HG03439 (cell line): ENCODE data around the gene RPTN.
A peak's percentile ranks its signal among the peaks of the same experiment; 100 is the strongest.
"Not testable (repeated sequence)": the region's sequence is repeated elsewhere in the genome, so short reads cannot be mapped to it uniquely, and the experiment has no call there.

ENCODE experiments used
- ATAC-seq: cut with Tn5 transposase; IDR thresholded peaks from one replicate; pipeline ENCODE4 v1.9.1; 2021; ENCODE audit warnings: mild to moderate bottlenecking, moderate library complexity; ENCODE audit not compliant: unreplicated experiment

The RPTN gene

GRCh38 chr1:152165286-152166077 lies 6.5 kb upstream of the RPTN start:
- no peak for ATAC-seq

- ATAC-seq: no peak
Observed at GRCh38 chr1:152164517-152165136, 5.6 kb upstream of the RPTN start.

- ATAC-seq: no peak
Observed at GRCh38 chr1:152162792-152163463, 3.9 kb upstream of the RPTN start.

- no peak for ATAC-seq
Observed at GRCh38 chr1:152160576-152160975, 1.5 kb upstream of the RPTN start.

GRCh38 chr1:152153996-152154395 lies 5.0 kb downstream of the RPTN start:
- ATAC-seq: no peak

- no peak for ATAC-seq
Observed at GRCh38 chr1:152151646-152152045, 7.4 kb downstream of the RPTN start.

GRCh38 chr1:152148981-152149380 lies 10.0 kb downstream of the RPTN start:
- ATAC-seq: no peak

GRCh38 chr1:152148051-152148450 lies 11.0 kb downstream of the RPTN start:
- no peak for ATAC-seq

- ATAC-seq: no peak
Observed at GRCh38 chr1:152145769-152146168, 13.3 kb downstream of the RPTN start.

GRCh38 chr1:152144674-152145183 lies 14.3 kb downstream of the RPTN start:
- not testable (repeated sequence) for ATAC-seq

- peak; percentile 74 for ATAC-seq
Observed at GRCh38 chr1:152143150-152143887, 15.7 kb downstream of the RPTN start.

GRCh38 chr1:152141971-152142584 lies 16.9 kb downstream of the RPTN start:
- ATAC-seq: no peak

- no peak for ATAC-seq
Observed at GRCh38 chr1:152137215-152137614, 21.8 kb downstream of the RPTN start.

- ATAC-seq: no peak
Observed at GRCh38 chr1:152130186-152130585, 28.8 kb downstream of the RPTN start.

GRCh38 chr1:152127673-152128072 lies 31.4 kb downstream of the RPTN start:
- no peak for ATAC-seq

GRCh38 chr1:152125834-152126443 lies 33.1 kb downstream of the RPTN start:
- ATAC-seq: no peak

- no peak for ATAC-seq
Observed at GRCh38 chr1:152118915-152119314, 40.1 kb downstream of the RPTN start.

- ATAC-seq: no peak
Observed at GRCh38 chr1:152115344-152115743, 43.7 kb downstream of the RPTN start, which contains the start of gene TCHH. TCHH (minus strand) TSS chr1:152115444; CDS start chr1:152114080, 1,364 bp downstream.

- no peak for ATAC-seq
Observed at GRCh38 chr1:152112885-152113432, 46.1 kb downstream of the RPTN start.
